ENCODE data around the gene IQSEC3.
"Not testable (repeated sequence)": the region's sequence is repeated elsewhere in the genome, so short reads cannot be mapped to it uniquely, and the experiment has no call there.

IQSEC3 gene

DNA sequence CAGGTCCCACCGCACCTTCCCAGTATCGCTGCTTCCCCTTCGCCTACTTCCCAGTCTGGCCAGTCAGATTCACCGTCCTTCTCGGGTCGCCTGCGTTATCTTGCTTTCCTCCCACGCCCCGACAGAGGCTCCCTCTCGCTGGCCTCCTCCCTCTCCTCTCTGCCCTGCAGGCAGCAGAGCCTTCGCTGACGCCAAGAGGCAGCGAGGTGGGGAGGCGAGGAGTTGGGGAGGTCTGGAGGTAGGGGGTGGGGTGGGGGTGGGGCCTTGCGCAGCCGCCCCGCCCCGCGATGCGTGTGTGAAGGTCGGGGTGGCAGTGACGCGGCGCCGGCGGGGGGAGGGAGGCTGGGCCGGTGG lies at the start of gene IQSEC3:
Gene IQSEC3 (plus strand): TSS at position 340 of the 354 bp plus-strand sequence. CDS start 116 bp downstream, outside the sequence.
- DNase-seq (ENCODE audit: low read depth), result not testable (repeated sequence)

- DNase-seq (ENCODE audit: low read depth), result not testable (repeated sequence)
Measured at GRCh38 chr12:17370-18340, 48.9 kb upstream of the IQSEC3 start.

DNA sequence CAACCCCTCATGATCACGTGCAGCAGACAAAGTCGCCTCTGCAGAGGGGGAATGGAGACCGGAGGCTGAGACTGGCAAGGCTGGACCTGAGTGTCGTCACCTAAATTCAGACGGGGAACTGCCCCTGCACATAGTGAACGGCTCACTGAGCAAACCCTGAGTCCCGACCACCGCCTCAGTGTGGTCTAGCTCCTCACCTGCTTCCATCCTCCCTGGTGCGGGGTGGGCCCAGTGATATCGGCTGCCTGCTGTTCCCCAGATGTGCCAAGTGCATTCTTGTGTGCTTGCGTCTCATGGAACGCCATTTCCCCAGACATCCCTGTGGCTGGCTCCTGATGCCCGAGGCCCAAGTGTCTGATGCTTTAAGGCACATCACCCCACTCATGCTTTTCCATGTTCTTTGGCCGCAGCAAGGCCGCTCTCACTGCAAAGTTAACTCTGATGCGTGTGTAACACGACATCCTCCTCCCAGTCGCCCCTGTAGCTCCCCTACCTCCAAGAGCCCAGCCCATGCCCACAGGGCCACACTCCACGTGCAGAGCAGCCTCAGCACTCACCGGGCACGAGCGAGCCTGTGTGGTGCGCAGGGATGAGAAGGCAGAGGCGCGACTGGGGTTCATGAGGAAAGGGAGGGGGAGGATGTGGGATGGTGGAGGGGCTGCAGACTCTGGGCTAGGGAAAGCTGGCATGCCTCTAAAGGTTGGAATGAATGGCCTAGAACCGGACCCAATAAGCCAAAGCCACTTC lies 47.6 kb upstream of the IQSEC3 start:
- not testable (repeated sequence) for DNase-seq (ENCODE audit: low read depth)

- not testable (repeated sequence) for DNase-seq (ENCODE audit: low read depth)
Measured at GRCh38 chr12:19906-20305, 46.7 kb upstream of the IQSEC3 start.

- DNase-seq (ENCODE audit: low read depth), result no peak
Measured at GRCh38 chr12:20757-21156, 45.8 kb upstream of the IQSEC3 start.

- DNase-seq (ENCODE audit: low read depth), result no peak
Measured at GRCh38 chr12:21301-22189, 45.0 kb upstream of the IQSEC3 start.

GRCh38 chr12:22190-22529 lies 44.4 kb upstream of the IQSEC3 start:
- DNase-seq (ENCODE audit: low read depth), result no peak

DNA sequence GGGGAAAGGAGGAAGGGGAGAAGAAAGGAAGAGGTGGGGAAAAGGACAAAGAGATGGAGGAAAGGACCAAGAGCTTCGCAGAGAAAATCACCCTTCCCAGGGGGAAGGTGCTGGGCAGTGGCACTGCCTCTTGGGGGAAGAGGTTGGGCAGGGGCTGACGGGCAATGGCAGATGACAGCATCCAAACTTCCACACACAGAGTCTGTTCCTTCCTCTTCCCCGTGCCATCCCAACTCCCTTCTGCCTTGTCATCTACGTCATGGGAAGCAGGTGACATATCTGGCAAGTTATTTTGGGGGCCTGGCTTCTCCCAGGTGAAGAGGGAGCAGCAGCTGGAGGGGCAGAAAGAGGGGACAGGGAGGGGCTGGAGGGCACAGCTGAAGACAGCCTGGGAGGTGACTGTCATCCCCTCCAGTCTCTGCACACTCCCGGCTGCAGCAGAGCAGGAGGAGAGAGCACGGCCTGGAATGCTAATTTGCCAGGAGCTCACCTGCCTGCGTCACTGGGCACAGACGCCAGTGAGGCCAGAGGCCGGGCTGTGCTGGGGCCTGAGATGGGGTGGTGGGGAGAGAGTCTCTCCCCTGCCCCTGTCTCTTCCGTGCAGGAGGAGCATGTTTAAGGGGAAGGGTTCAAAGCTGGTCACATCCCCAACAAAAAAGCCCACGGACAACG lies 43.9 kb upstream of the IQSEC3 start:
- DNase-seq (ENCODE audit: low read depth), result no peak

DNA sequence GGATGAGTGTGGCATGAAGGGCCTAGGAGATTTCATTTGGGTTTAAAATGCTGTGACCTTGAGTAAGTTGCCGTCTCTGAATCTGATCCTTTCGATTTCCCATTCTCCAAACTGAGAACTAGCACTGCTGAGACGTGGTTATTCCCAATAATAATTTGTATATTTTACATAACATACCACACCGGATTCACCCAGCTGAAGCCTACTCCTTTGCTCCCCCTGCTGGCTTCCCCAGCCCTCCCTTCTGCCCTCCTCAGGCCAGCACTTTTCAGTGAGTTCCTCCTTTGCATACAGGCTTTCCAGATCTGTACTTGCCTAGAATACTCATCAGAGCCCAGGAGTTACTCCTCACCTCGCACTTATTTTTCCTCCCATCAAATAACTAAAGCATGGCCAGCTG lies 38.7 kb upstream of the IQSEC3 start:
- not testable (repeated sequence) for DNase-seq (ENCODE audit: low read depth)

DNA sequence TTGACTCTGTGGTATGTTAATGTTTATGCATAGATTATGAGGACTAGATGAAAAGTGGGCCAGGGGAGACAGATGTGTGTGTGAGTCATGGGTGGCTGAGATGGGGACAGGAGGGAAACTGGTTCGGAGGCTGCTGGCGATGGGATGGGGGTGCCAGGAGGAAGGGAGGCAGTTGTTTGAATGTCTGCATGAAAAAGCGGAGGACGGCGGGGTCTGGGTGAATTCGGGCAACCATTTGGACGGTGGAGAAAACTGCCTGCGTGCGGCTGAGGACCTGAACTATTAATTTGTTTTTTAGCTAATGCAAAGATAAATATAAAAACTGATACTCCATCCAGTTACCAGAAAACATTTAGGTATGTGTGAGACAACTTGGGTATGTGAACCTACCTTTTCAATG lies 27.8 kb upstream of the IQSEC3 start:
- not testable (repeated sequence) for DNase-seq (ENCODE audit: low read depth)

DNA sequence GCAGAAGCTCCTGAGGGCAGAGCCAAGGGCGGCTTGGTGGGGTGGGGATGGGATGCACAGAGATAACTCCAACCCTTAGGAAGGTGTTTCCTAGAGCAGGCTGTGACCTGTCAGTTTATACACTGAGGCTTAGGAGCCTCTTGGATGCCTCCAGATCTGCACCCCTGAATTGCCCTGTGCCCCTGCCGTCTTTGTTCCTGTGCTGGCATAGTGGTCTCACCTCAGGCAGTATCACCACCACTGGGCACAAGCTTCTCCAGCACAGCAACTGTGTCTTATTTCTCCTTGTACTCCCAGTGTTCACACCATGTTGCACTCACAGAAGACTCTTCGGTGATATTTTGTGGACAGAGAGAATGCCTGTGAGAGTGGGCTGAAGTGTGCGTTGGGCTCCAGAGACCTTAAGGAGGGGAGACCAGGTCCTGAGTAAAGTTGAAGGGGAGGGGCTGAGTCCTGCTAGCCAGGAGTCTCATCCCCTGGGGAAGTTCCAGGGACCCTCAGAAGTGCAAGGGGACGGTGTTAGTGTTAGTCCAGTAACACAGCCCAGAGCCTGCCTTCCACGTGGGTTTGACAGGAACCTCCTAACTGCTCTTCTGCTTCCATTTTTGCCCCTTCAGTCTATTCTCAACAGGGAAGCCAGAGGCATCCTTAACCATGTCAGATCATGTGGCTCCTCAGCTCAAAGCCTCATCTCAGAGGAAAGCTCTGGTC lies 26.9 kb upstream of the IQSEC3 start:
- not testable (repeated sequence) for DNase-seq (ENCODE audit: low read depth)

GRCh38 chr12:44352-44751 lies 22.2 kb upstream of the IQSEC3 start:
- not testable (repeated sequence) for DNase-seq (ENCODE audit: low read depth)

GRCh38 chr12:45235-45990 lies 21.2 kb upstream of the IQSEC3 start:
- DNase-seq (ENCODE audit: low read depth), result not testable (repeated sequence)

DNA sequence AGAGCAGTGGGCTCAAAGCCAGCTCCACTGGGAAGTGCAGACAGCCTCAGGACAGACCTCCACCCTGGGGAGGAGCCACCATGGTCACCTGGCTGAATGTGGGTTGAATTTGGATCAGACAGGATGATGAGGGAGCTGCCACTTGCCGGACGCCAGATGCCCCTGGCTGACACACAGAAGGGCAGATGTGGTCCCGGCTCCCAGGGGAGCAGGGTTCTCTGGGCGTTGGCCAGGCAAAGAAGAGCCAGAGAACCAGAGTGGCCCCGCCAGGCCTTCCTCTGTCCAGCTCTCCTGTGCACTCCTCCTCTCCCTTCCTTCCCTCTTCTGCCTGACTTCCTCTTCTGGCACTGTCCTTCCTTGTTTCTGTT lies 20.6 kb upstream of the IQSEC3 start:
- not testable (repeated sequence) for DNase-seq (ENCODE audit: low read depth)

GRCh38 chr12:46542-46941 lies 20.0 kb upstream of the IQSEC3 start:
- DNase-seq (ENCODE audit: low read depth), result not testable (repeated sequence)

GRCh38 chr12:47699-48226 lies 18.8 kb upstream of the IQSEC3 start:
- not testable (repeated sequence) for DNase-seq (ENCODE audit: low read depth)

- DNase-seq (ENCODE audit: low read depth), result not testable (repeated sequence)
Measured at GRCh38 chr12:49149-49548, 17.4 kb upstream of the IQSEC3 start.

GRCh38 chr12:51087-51486 lies 15.5 kb upstream of the IQSEC3 start:
- DNase-seq (ENCODE audit: low read depth), result not testable (repeated sequence)

- not testable (repeated sequence) for DNase-seq (ENCODE audit: low read depth)
Measured at GRCh38 chr12:51962-52361, 14.6 kb upstream of the IQSEC3 start.

All from stimulated activated CD4-positive, alpha-beta T cell treated with anti-CD3 and anti-CD28 coated beads, Interleukin-2, amount 100 ng/mL, for 4 hours (primary cell).